Dedifferentiated amniotic fluid mesenchymal stem cell (primary cell): ENCODE measurements around the gene LCN2.
"Not testable (repeated sequence)": the region's sequence is repeated elsewhere in the genome, so short reads cannot be mapped to it uniquely, and the experiment has no call there.

Source experiments
- DNase-seq: peaks from one replicate; pipeline ENCODE4 v3.0.0-alpha.2; 2016; ENCODE audit errors: extremely low spot score

Gene LCN2

GRCh38 chr9:128149001-128149701 lies at the start of gene LCN2:
Gene LCN2, plus strand, starts transcription at chr9:128149453. Its CDS starts 73 bp downstream, at chr9:128149526.
- DNase-seq, result no peak

GRCh38 chr9:128099932-128100491 lies 49.2 kb upstream of the LCN2 start:
- no peak for DNase-seq

GRCh38 chr9:128100581-128100980 lies 48.7 kb upstream of the LCN2 start:
- no peak for DNase-seq

- no peak for DNase-seq
These were observed 48.0 kb upstream of the LCN2 start for GRCh38 chr9:128101231-128101661.

GRCh38 chr9:128101690-128102089 lies 47.6 kb upstream of the LCN2 start:
- DNase-seq, result no peak

GRCh38 chr9:128102196-128102595 lies 47.1 kb upstream of the LCN2 start:
- DNase-seq, result no peak

GRCh38 chr9:128102861-128103588 lies 46.2 kb upstream of the LCN2 start:
- no peak for DNase-seq

- no peak for DNase-seq
These were observed 45.7 kb upstream of the LCN2 start for GRCh38 chr9:128103589-128103962.

- no peak for DNase-seq
These were observed 45.1 kb upstream of the LCN2 start for GRCh38 chr9:128104171-128104618.

- no peak for DNase-seq
These were observed 43.6 kb upstream of the LCN2 start for GRCh38 chr9:128105538-128106175.

GRCh38 chr9:128106181-128106939 lies 42.9 kb upstream of the LCN2 start:
- no peak for DNase-seq

- no peak for DNase-seq
These were observed 42.2 kb upstream of the LCN2 start for GRCh38 chr9:128106940-128107467.

GRCh38 chr9:128107468-128108268 lies 41.6 kb upstream of the LCN2 start:
- DNase-seq, result no peak

GRCh38 chr9:128108269-128109049 lies 40.8 kb upstream of the LCN2 start:
- DNase-seq, result no peak

- DNase-seq, result no peak
These were observed 40.1 kb upstream of the LCN2 start for GRCh38 chr9:128109050-128109709.

- not testable (repeated sequence) for DNase-seq
These were observed 37.5 kb upstream of the LCN2 start for GRCh38 chr9:128111726-128112125.

- no peak for DNase-seq
These were observed 35.5 kb upstream of the LCN2 start for GRCh38 chr9:128113526-128114325.
